H1 (cell line): ENCODE measurements around the gene TMEM121B. TPM values are rescaled to one million over a fixed set of nuclear protein-coding genes. Genes with fewer than 3 reads are reported as not detected.

Experiments used
- CTCF ChIA-PET: fragments of 300-600 bp; sonication (Branson Sonifier 250); formaldehyde crosslinking; loops from one replicate; lab custom pipeline; 2021; ENCODE audit not compliant: partially characterized antibody; lab: Charles Lee
- POLR2A ChIA-PET: fragments of 300-600 bp; sonication (Branson Sonifier 250); formaldehyde crosslinking; loops from one replicate; lab custom pipeline; 2021; ENCODE audit warnings: inconsistent platforms; ENCODE audit not compliant: partially characterized antibody; lab: Charles Lee
- DNase-seq, 2 experiments: peaks; one replicate each; pipeline versions ENCODE4 v3.0.0 to v3.0.0-alpha.2; 2010 to 2022; ENCODE audit warnings: low spot score in 2 of 2, low read depth in 1 of 2, mixed read lengths in 1 of 2
- FAIRE-seq: peaks from 2 replicates; lab custom pipeline; 2011; peaks lifted over from hg19 to GRCh38; lab: Jason Lieb, UNC
- H2AFZ ChIP-seq: 2 replicates; pipeline ENCODE4 v1.8.1; 2012; ENCODE audit warnings: low read length, inconsistent platforms
- H2AK5ac ChIP-seq: 2 replicates; pipeline ENCODE4 v1.6.1; 2013; ENCODE audit warnings: low read depth, low read length
- H2BK120ac ChIP-seq: replicated peaks from 2 replicates; pipeline ENCODE3; 2013; ENCODE audit warnings: low read depth, low read length, inconsistent platforms
- H2BK12ac ChIP-seq: 2 replicates; pipeline ENCODE4 v1.6.1; 2013; ENCODE audit warnings: low read depth, low read length
- H2BK15ac ChIP-seq: 2 replicates; pipeline ENCODE4 v1.6.1; 2013; ENCODE audit warnings: low read length
- H2BK20ac ChIP-seq: 2 replicates; pipeline ENCODE4 v1.6.1; 2013; ENCODE audit warnings: low read length
- H2BK5ac ChIP-seq: 2 replicates; pipeline ENCODE4 v1.6.1; 2013; ENCODE audit warnings: low read depth, low read length
- H3K14ac ChIP-seq: 2 replicates; pipeline ENCODE4 v1.6.1; 2013; ENCODE audit warnings: inconsistent platforms; ENCODE audit not compliant: insufficient read length
- H3K18ac ChIP-seq: 2 replicates; pipeline ENCODE4 v1.6.1; 2013; ENCODE audit warnings: low read length; ENCODE audit errors: extremely low read depth
- H3K23ac ChIP-seq: 2 replicates; pipeline ENCODE4 v1.6.1; 2013; ENCODE audit warnings: inconsistent platforms; ENCODE audit not compliant: insufficient read length
- H3K23me2 ChIP-seq: 2 replicates; pipeline ENCODE4 v1.6.1; 2013; ENCODE audit warnings: low read depth, low read length
- H3K27ac ChIP-seq: 2 replicates; pipeline ENCODE4 v1.6.1; 2011; ENCODE audit warnings: low read depth, low read length, inconsistent platforms
- H3K27me3 ChIP-seq, 4 experiments: replicated peaks in 1 of 4; 1 replicate in 1 of 4; 2 replicates in 3 of 4; pipeline versions ENCODE4 v1.6.1 to v1.8.1; 2011 to 2013; ENCODE audit warnings: low read length in 3 of 4, mild to moderate bottlenecking in 3 of 4, inconsistent platforms in 2 of 4, mixed read lengths in 2 of 4, moderate library complexity in 1 of 4; ENCODE audit not compliant: control insufficient read depth in 3 of 4, insufficient read depth in 3 of 4; ENCODE audit errors: extremely low read depth in 1 of 4
- H3K36me3 ChIP-seq, 4 experiments: 2 replicates each; pipeline versions ENCODE4 v1.6.1 to v1.8.1; 2011 to 2013; ENCODE audit warnings: mild to moderate bottlenecking in 4 of 4, low read length in 3 of 4, moderate library complexity in 2 of 4, control low read depth in 1 of 4, inconsistent platforms in 1 of 4; ENCODE audit not compliant: insufficient read depth in 4 of 4, control insufficient read depth in 2 of 4
- H3K4ac ChIP-seq: replicated peaks from 2 replicates; pipeline ENCODE3; 2013; ENCODE audit warnings: low read length, low read depth, mixed read lengths, inconsistent platforms; ENCODE audit not compliant: insufficient read length
- H3K4me1 ChIP-seq, 4 experiments: replicated peaks in 1 of 4; 1 replicate in 1 of 4; 2 replicates in 3 of 4; pipeline versions ENCODE4 v1.6.1 to v1.8.1; 2011 to 2013; ENCODE audit warnings: low read length in 3 of 4, inconsistent platforms in 2 of 4, mixed read lengths in 1 of 4; ENCODE audit not compliant: insufficient read depth in 4 of 4, control insufficient read depth in 3 of 4
- H3K4me2 ChIP-seq, 2 experiments: 2 replicates each; pipeline versions ENCODE4 v1.6.1 to v1.8.1; 2011 to 2013; ENCODE audit warnings: low read depth in 2 of 2, low read length in 2 of 2, control low read depth in 1 of 2, inconsistent platforms in 1 of 2, mild to moderate bottlenecking in 1 of 2; ENCODE audit not compliant: insufficient read depth in 1 of 2
- H3K4me3 ChIP-seq, 4 experiments: fragments of 200-600, 300-600 bp in 1 of 4; sonication (generic), shearing (Covaris generic), sonication (Bioruptor Twin) in 1 of 4; 2 replicates each; pipeline versions ENCODE4 v1.5.1 to v1.8.1; 2011 to 2016; ENCODE audit warnings: low read length in 4 of 4, low read depth in 3 of 4, control low read depth in 2 of 4, inconsistent platforms in 2 of 4, mild to moderate bottlenecking in 2 of 4, mixed read lengths in 1 of 4, moderate library complexity in 1 of 4; ENCODE audit not compliant: insufficient read depth in 2 of 4; ENCODE audit errors: extremely low read depth in 1 of 4
- H3K56ac ChIP-seq: replicated peaks from 2 replicates; pipeline ENCODE3; 2013; ENCODE audit warnings: low read depth, mild to moderate bottlenecking, mixed read lengths, low read length, inconsistent platforms; ENCODE audit not compliant: insufficient read length
- H3K79me1 ChIP-seq: 2 replicates; pipeline ENCODE4 v1.6.1; 2013; ENCODE audit warnings: low read depth, low read length, control low read depth
- H3K79me2 ChIP-seq, 2 experiments: 2 replicates each; pipeline versions ENCODE4 v1.6.1 to v1.8.1; 2012 to 2013; ENCODE audit warnings: low read length in 2 of 2, mild to moderate bottlenecking in 2 of 2, inconsistent platforms in 1 of 2; ENCODE audit not compliant: insufficient read depth in 2 of 2, control insufficient read depth in 1 of 2
- H3K9ac ChIP-seq, 4 experiments: replicated peaks in 1 of 4; 1 replicate in 1 of 4; 2 replicates in 3 of 4; pipeline versions ENCODE4 v1.6.1 to v1.8.1; 2011 to 2013; ENCODE audit warnings: low read depth in 3 of 4, low read length in 3 of 4, control low read depth in 2 of 4, mild to moderate bottlenecking in 2 of 4, moderate library complexity in 2 of 4, inconsistent platforms in 1 of 4; ENCODE audit errors: extremely low read depth in 1 of 4
- H3K9me3 ChIP-seq, 2 experiments: 2 replicates each; pipeline versions ENCODE4 v1.6.1 to v1.8.1; 2012 to 2013; ENCODE audit warnings: mild to moderate bottlenecking in 2 of 2, moderate library complexity in 2 of 2, control low read depth in 1 of 2, inconsistent platforms in 1 of 2, low read depth in 1 of 2, low read length in 1 of 2, mixed read lengths in 1 of 2; ENCODE audit not compliant: insufficient read depth in 2 of 2
- H4K20me1 ChIP-seq, 2 experiments: replicated peaks in 1 of 2; 2 replicates each; pipeline versions ENCODE3 to v1.8.1; 2011 to 2013; ENCODE audit warnings: inconsistent platforms in 2 of 2, low read length in 2 of 2, mild to moderate bottlenecking in 1 of 2; ENCODE audit not compliant: insufficient read depth in 2 of 2, control insufficient read depth in 1 of 2
- H4K5ac ChIP-seq: 2 replicates; pipeline ENCODE4 v1.6.1; 2013; ENCODE audit warnings: low read length, low read depth, mixed read lengths, inconsistent platforms; ENCODE audit not compliant: insufficient read length
- H4K8ac ChIP-seq: 2 replicates; pipeline ENCODE4 v1.8.0; 2013; ENCODE audit warnings: mild to moderate bottlenecking, moderate library complexity, low read length, inconsistent platforms; ENCODE audit not compliant: insufficient read depth; ENCODE audit errors: extremely low read depth
- H4K91ac ChIP-seq: replicated peaks from 2 replicates; pipeline ENCODE3; 2013; ENCODE audit warnings: low read length, mixed read lengths, inconsistent platforms; ENCODE audit not compliant: insufficient read length
- BCL11A ChIP-seq, 2 experiments: IDR thresholded peaks; one replicate each; pipeline ENCODE4 v1.6.1; 2011; ENCODE audit warnings: low read depth in 2 of 2, low read length in 2 of 2, mild to moderate bottlenecking in 2 of 2
- BRCA1 ChIP-seq: IDR thresholded peaks from 2 replicates; pipeline ENCODE4 v1.6.1; 2012; ENCODE audit warnings: low read depth, low read length, improper control_type of control experiment
- EP300 ChIP-seq, 2 experiments: IDR thresholded peaks; 1 replicate in 1 of 2; 2 replicates in 1 of 2; pipeline ENCODE4 v1.6.1; 2011 to 2012; ENCODE audit warnings: low read depth in 2 of 2, low read length in 2 of 2, mild to moderate bottlenecking in 2 of 2, borderline replicate concordance in 1 of 2, inconsistent platforms in 1 of 2, moderate library complexity in 1 of 2
- EZH2 ChIP-seq: fragments of 200-600 bp; sonication (generic); IDR thresholded peaks from 2 replicates; pipeline ENCODE4 v1.7.1; 2012; ENCODE audit warnings: low read depth, mild to moderate bottlenecking, moderate library complexity, low read length, inconsistent platforms; ENCODE audit not compliant: severe bottlenecking
- GABPA ChIP-seq: IDR thresholded peaks from 2 replicates; pipeline ENCODE4 v1.6.1; 2011; ENCODE audit warnings: mild to moderate bottlenecking, low read length, moderate library complexity, borderline replicate concordance; ENCODE audit not compliant: insufficient read depth
- HDAC6 ChIP-seq: IDR thresholded peaks from one replicate; pipeline ENCODE4 v1.7.1; 2012; ENCODE audit warnings: low read depth, mild to moderate bottlenecking, inconsistent platforms, low read length, moderate library complexity
- JUND ChIP-seq: IDR thresholded peaks from 2 replicates; pipeline ENCODE4 v1.6.1; 2011; ENCODE audit warnings: mild to moderate bottlenecking, improper control_type of control experiment, low read length
- RFX5 ChIP-seq: IDR thresholded peaks from 2 replicates; pipeline ENCODE4 v1.6.1; 2011; ENCODE audit warnings: low read depth, low read length, improper control_type of control experiment, borderline replicate concordance
- SRF ChIP-seq: IDR thresholded peaks from 2 replicates; pipeline ENCODE4 v1.6.1; 2011; ENCODE audit warnings: mild to moderate bottlenecking, low read depth, low read length, moderate library complexity
- SUZ12 ChIP-seq: fragments of 200-600 bp; sonication (generic); IDR thresholded peaks from 2 replicates; pipeline ENCODE4 v1.6.1; 2012; ENCODE audit warnings: mild to moderate bottlenecking, inconsistent platforms, low read length, moderate library complexity, mixed read lengths
- TBP ChIP-seq: IDR thresholded peaks from 2 replicates; pipeline ENCODE4 v1.6.1; 2011; ENCODE audit warnings: low read depth, low read length, improper control_type of control experiment
- TEAD4 ChIP-seq: IDR thresholded peaks from 2 replicates; pipeline ENCODE4 v1.6.1; 2012; ENCODE audit warnings: low read depth, low read length, inconsistent platforms, mixed read lengths
- WGBS, 2 experiments: shearing (Covaris generic) in 1 of 2; methylation state at CpG; one replicate each; pipeline versions ENCODE4 v1.1.6 to v1.1.7; 2013 to 2015; ENCODE audit warnings: low lambda C conversion rate in 2 of 2, mixed read lengths in 2 of 2, inconsistent platforms in 1 of 2, low coverage in 1 of 2, missing lambda C conversion rate in 1 of 2; ENCODE audit not compliant: insufficient replicate concordance in 2 of 2, insufficient coverage in 1 of 2, insufficient read length in 1 of 2; ENCODE audit errors: extremely low coverage in 1 of 2, missing lambda C conversion rate in 1 of 2; 5-methylcytosine and 5-hydroxymethylcytosine counted together
- polyA plus RNA-seq, 7 experiments: library from polyadenylated mRNA; depleted of rRNA in 3 of 7; stranded (reverse) in 5 of 7; unstranded in 2 of 7; fragments of >200 nt in 5 of 7; fragments of 200-250 nt in 2 of 7; gene quantifications; 1 replicate in 5 of 7; 2 replicates in 1 of 7; 4 replicates in 1 of 7; pipeline versions ENCODE4 v1.2.1 to v1.2.3, GENCODE V29; 2011 to 2013; ENCODE audit warnings: missing spikeins in 2 of 7, mixed read lengths in 2 of 7
- total RNA-seq: library from RNA; stranded (reverse); fragmentation: NEBNext Ultra II Directional; extraction: Animal tissue kit (Norgen Biotek cat#: 25700); gene quantifications from 2 replicates; pipeline ENCODE4 v1.2.1, GENCODE V29; 2021
- TF ChIP-seq, protein P1 (sequence below): IDR thresholded peaks from 2 replicates; pipeline ENCODE4 v1.6.1; 2011; ENCODE audit warnings: low read depth, mild to moderate bottlenecking, low read length; ENCODE audit not compliant: insufficient read depth

TMEM121B gene
- total and polyA plus RNA-seq, 2 of the 8 experiments (the other 6 are each of a cell fraction or from before 2014, with no cell fraction given) = 4.3 to 6.9 TPM

DNA sequence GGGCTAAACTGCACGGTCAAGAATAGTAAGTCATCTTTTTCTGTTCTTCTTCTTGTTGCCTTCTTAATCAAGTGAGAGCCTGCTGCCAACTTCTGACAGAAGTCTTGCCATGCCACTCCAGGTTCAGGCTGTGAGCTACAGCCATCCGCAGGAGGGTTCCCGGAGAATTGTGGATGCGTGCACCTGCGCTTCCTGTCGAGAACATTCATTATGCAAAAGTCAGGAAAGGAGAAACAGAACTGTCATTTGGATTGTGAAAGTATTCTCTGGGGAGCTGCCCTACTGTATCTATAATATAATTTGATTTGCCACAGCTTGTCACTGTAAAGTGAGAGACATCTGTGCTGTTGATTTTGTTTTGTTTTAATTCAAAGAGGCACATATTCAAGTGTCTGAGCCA, 24.1 kb downstream of the TMEM121B start:
- H2BK120ac ChIP-seq = no peak overlapping the region
- H2AK5ac ChIP-seq = no peak overlapping the region
- no peak overlapping the region for H2BK20ac ChIP-seq
- no peak overlapping the region for H2BK5ac ChIP-seq
- no peak overlapping the region for H3K56ac ChIP-seq
- H2AFZ ChIP-seq = no peak overlapping the region
- H3K23me2 ChIP-seq = no peaks in the 10 kb centered on the region
- 94% methylated on average over 6 of the region's 6 CpGs; no CpG with 5 or more reads in 1 of the 2 experiments for WGBS, 2 experiments
- H3K27me3 ChIP-seq = no peaks in the 10 kb centered on the region
- no peaks in the 10 kb centered on the region for H3K79me2 ChIP-seq
- POLR2A ChIA-PET = interaction anchor here (1.1 kb wide), 1 partner anchor 10 kb away, joined by 3 read pairs; no protein-coding TSS in a partner anchor
- peaks cover 0 to 2% (median 0%) of the 10 kb centered on the region in 4 experiments; a peak in 2 of 8 replicates for H3K36me3 ChIP-seq
- H3K4me1 ChIP-seq = 0 out of 7 replicates have a peak, but pooled peaks cover 0 to 2% (median 0%) of the 10 kb centered on the region in 4 experiments
- no peak overlapping the region for H4K91ac ChIP-seq
- no peak overlapping the region for H3K27ac ChIP-seq
- H3K14ac ChIP-seq = no peak overlapping the region
- H3K9ac ChIP-seq = no peak overlapping the region
- DNase-seq = no peak
- H3K4ac ChIP-seq = no peak overlapping the region
- no peak overlapping the region for H2BK12ac ChIP-seq
- CTCF ChIA-PET = interaction anchor here (0.7 to 3.5 kb wide), 4 partner anchors 9 to 75 kb away, joined by 3 to 35 read pairs (median 17); no protein-coding TSS in a partner anchor
- H3K4me2 ChIP-seq = no peak overlapping the region
- no peaks in the 10 kb centered on the region for H3K9me3 ChIP-seq
- no peak overlapping the region for H4K8ac ChIP-seq
- H3K4me3 ChIP-seq = no peak overlapping the region
- H3K79me1 ChIP-seq = peaks cover 4% of the 10 kb centered on the region; the same call in 1 of the 2 replicates
- no peak overlapping the region for H4K5ac ChIP-seq
- no peak overlapping the region for H2BK15ac ChIP-seq
- no peak overlapping the region for H3K18ac ChIP-seq
- no peak for FAIRE-seq
- peaks cover 0 to 2% of the 10 kb centered on the region in 2 experiments for H4K20me1 ChIP-seq
- H3K23ac ChIP-seq = no peak overlapping the region
- no peak for TF ChIP-seq JUND
- no peak for TF ChIP-seq BRCA1
- TF ChIP-seq, protein P1, sequence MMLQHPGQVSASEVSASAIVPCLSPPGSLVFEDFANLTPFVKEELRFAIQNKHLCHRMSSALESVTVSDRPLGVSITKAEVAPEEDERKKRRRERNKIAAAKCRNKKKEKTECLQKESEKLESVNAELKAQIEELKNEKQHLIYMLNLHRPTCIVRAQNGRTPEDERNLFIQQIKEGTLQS = no peak
- TF ChIP-seq HDAC6 = no peak
- TF ChIP-seq TEAD4 = no peak
- TF ChIP-seq SRF = no peak
- TF ChIP-seq RFX5 = no peak
- TF ChIP-seq SUZ12 = no peak
- no peak for TF ChIP-seq EZH2
- TF ChIP-seq EP300 (IDR thresholded peaks at IDR 0.05; ENCODE audit: borderline replicate concordance in 1 of 2, low read depth in 2 of 2, low read length in 2 of 2) = no peak
- no peak for TF ChIP-seq TBP
- no peak for TF ChIP-seq GABPA
- no peak for TF ChIP-seq BCL11A (IDR thresholded peaks at IDR 0.05; ENCODE audit: low read depth in 2 of 2, low read length in 2 of 2)
